Measurements from ENCODE around the gene NPAS4. TPM values are rescaled to one million over a fixed set of nuclear protein-coding genes. Genes with fewer than 3 reads are reported as not detected.

NPAS4 gene
- 0.82 TPM for total RNA-seq

GRCh38 chr11:66420671-66421476 is at the start of gene NPAS4:
NPAS4 (plus strand) TSS chr11:66421035; CDS start chr11:66421180, 145 bp downstream.

DNA sequence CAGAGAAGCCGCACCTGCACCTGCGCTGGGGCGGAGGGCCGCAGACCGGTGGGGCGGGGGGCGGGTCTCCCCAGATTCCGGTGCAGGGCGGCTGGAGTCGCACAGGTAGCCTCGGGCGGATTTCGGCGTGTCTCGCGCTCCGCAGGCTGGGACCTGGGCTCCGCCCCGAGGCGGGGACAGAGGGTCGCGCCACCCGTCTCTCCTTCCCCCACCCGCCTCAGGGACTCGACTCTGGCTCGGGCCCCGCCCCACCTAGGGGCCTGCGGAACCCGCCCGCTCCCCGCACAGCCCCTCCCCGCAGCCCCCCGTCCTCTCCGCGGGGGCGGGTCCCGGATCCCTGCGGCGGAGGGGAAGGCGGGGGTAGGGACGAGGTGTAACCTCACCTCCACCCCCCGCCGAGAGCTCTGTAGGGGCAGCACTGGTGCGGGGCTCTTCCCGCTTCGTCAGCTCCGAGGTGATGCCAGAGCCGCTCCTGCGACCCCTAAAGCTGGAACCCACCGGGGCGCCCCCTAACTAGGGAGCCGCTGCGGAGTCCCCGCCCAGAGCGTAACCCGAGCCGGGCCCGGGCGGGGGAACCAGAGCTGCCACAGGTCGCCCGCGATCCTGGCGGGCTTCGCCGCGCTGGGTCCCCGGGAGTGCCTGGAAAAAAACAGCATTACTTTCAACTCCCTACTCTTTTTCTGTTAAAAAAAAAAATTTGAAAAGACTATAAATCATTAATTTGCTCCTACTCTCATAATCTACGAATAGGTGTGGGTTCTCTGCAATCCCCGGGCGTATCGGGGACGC is 49.0 kb upstream of the NPAS4 start, which contains the start of gene SLC29A2:
TSS of gene SLC29A2 (minus strand) at position 134 of the 789 bp plus-strand sequence. CDS start 169 bp downstream, outside the sequence.

GRCh38 chr11:66438504-66439466 is 17.9 kb downstream of the NPAS4 start, which contains the start of gene MRPL11:
MRPL11 (minus strand) TSS chr11:66438848; CDS start chr11:66438754, 94 bp downstream.

DNA sequence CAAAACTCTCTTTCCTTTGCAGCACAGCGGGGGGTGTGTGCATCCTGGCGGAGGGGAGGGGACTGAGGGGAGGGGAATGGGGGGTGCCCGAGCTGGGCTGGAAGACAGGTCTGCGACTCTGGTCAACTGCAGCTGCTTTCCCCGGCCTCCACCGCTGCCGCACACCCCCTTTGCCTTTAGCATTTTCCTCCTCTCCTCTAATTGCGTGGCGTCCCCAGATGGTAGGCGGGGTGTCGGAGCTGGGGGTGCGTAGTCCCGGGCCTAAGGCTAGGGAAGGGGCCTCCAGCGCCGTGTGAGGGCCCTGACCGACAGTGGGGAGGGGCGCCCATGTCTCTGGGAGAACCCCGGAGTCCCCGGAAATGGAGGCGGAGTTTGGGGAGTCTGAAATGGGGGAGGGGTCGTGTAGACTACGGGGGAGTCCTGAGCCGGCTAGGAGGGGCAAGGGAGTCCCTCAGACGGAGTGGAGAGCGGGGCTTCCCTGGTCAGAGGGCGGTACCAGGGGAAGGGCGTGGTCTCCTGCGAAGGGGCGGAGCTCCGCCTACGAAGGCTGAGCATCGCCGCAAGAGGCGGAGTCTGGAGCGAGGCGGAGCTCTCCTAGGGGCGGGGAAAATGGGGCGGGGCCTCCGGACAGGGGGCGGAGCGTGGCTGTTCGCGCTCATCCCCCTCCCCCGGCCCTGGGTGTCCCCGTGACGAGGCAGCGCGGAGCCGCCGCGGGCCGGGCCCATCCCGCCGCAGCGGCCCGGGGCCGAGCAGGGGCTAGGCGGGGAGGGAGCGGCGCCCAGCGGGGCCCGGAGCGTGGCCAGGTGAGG is 45.6 kb downstream of the NPAS4 start, which contains the start of gene PELI3:
TSS of gene PELI3 (plus strand) at position 681 of the 809 bp plus-strand sequence. CDS start 1,224 bp downstream, outside the sequence.

Other genes with a start within 250 kb of the NPAS4 start
- 32.8 TPM for gene KLC2, start 163.3 kb upstream of the NPAS4 start, total RNA-seq
- gene RAB1B, start 152.4 kb upstream of the NPAS4 start, total RNA-seq: 63.8 TPM
- 8.2 TPM for gene CNIH2, start 142.9 kb upstream of the NPAS4 start, total RNA-seq
- 54.2 TPM for gene YIF1A, start 131.9 kb upstream of the NPAS4 start, total RNA-seq
- 4.0 TPM for gene TMEM151A, start 129.1 kb upstream of the NPAS4 start, total RNA-seq
- 37.8 TPM for gene CD248, start 104.0 kb upstream of the NPAS4 start, total RNA-seq
- gene RIN1, start 84.6 kb upstream of the NPAS4 start, total RNA-seq: 3.0 TPM
- gene BRMS1, start 75.9 kb upstream of the NPAS4 start, total RNA-seq: 21.7 TPM
- 75.3 TPM for gene B4GAT1, start 73.4 kb upstream of the NPAS4 start, total RNA-seq
- gene SLC29A2, start 49.3 kb upstream of the NPAS4 start, total RNA-seq: 2.8 TPM
- 27.0 TPM for gene MRPL11, start 17.8 kb downstream of the NPAS4 start, total RNA-seq
- gene PELI3, start 45.9 kb downstream of the NPAS4 start, total RNA-seq: 13.6 TPM
- gene DPP3, start 59.4 kb downstream of the NPAS4 start, total RNA-seq: 24.1 TPM
- gene BBS1, start 89.6 kb downstream of the NPAS4 start, total RNA-seq: 146 TPM
- 10.4 TPM for gene ZDHHC24, start 125.0 kb downstream of the NPAS4 start, total RNA-seq
- 0.49 TPM for gene ACTN3, start 125.9 kb downstream of the NPAS4 start, total RNA-seq
- gene CTSF, start 147.6 kb downstream of the NPAS4 start, total RNA-seq: 83.2 TPM
- 0.38 TPM for gene CCDC87, start 172.0 kb downstream of the NPAS4 start, total RNA-seq
- 36.2 TPM for gene CCS, start 172.2 kb downstream of the NPAS4 start, total RNA-seq
- 100 TPM for gene RBM14, start 195.6 kb downstream of the NPAS4 start, total RNA-seq
- 189 TPM for gene RBM4, start 217.7 kb downstream of the NPAS4 start, total RNA-seq